ENCODE data around the gene SLC16A10. TPM values are rescaled to one million over a fixed set of nuclear protein-coding genes. Genes with fewer than 3 reads are reported as not detected.

SLC16A10 gene
- total and polyA plus RNA-seq, 2 donors (not counting 3 experiments of a cell fraction or from before 2014, with no cell fraction given) = not detected

- dilution Hi-C loops (cut with MboI; ENCODE audit: extremely low pct_ligation_motif_present, low sequenced_read_pairs) (no loop called here), intact Hi-C loops (cut with micrococcal nuclease) (no loop called here)
- H3K36me3 ChIP-seq (ENCODE audit: control insufficient read depth in 2 of 2, extremely low read depth in 1 of 2, insufficient read depth in 2 of 2, low read length in 2 of 2) = no peaks in the 10 kb centered on the region
- no peak overlapping the region for H2AFZ ChIP-seq (ENCODE audit: low read depth, low read length)
- FAIRE-seq = no peak
- no peak overlapping the region for H3K9ac ChIP-seq (replicated peaks; ENCODE audit: extremely low read depth, insufficient read depth, low read length)
- H3K9me3 ChIP-seq (replicated peaks; ENCODE audit: control insufficient read depth, insufficient read depth, low read length) = no peaks in the 10 kb centered on the region
- H3K4me2 ChIP-seq (ENCODE audit: insufficient read depth, low read length) = no peak overlapping the region
- no peak for DNase-seq (ENCODE audit: low read depth, low spot score)
- no peak overlapping the region for H3K27ac ChIP-seq (ENCODE audit: insufficient read depth, low read depth, low read length)
- ChIA-PET CTCF (no interaction called here), POLR2A (no interaction called here)
- no peaks in the 10 kb centered on the region for H3K9me1 ChIP-seq (replicated peaks; ENCODE audit: control insufficient read depth, extremely low read depth, insufficient read depth, low read length)
- H3K79me2 ChIP-seq (ENCODE audit: control insufficient read depth, insufficient read depth, low read length) = no peaks in the 10 kb centered on the region
- no TSS peak for BruUV-seq (replicated peaks)
- no peak for TF ChIP-seq JUN (IDR thresholded peaks at IDR 0.05; ENCODE audit: borderline replicate concordance, insufficient read depth, insufficient read length, low read depth)
- TF ChIP-seq, protein P1, sequence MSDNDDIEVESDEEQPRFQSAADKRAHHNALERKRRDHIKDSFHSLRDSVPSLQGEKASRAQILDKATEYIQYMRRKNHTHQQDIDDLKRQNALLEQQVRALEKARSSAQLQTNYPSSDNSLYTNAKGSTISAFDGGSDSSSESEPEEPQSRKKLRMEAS (IDR thresholded peaks at IDR 0.05; ENCODE audit: insufficient read depth, insufficient read length) = no peak
- no peak for TF ChIP-seq EZH2 (IDR thresholded peaks at IDR 0.05; ENCODE audit: borderline replicate concordance, low read depth, low read length, severe bottlenecking)
- TF ChIP-seq, protein P2, sequence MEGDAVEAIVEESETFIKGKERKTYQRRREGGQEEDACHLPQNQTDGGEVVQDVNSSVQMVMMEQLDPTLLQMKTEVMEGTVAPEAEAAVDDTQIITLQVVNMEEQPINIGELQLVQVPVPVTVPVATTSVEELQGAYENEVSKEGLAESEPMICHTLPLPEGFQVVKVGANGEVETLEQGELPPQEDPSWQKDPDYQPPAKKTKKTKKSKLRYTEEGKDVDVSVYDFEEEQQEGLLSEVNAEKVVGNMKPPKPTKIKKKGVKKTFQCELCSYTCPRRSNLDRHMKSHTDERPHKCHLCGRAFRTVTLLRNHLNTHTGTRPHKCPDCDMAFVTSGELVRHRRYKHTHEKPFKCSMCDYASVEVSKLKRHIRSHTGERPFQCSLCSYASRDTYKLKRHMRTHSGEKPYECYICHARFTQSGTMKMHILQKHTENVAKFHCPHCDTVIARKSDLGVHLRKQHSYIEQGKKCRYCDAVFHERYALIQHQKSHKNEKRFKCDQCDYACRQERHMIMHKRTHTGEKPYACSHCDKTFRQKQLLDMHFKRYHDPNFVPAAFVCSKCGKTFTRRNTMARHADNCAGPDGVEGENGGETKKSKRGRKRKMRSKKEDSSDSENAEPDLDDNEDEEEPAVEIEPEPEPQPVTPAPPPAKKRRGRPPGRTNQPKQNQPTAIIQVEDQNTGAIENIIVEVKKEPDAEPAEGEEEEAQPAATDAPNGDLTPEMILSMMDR (IDR thresholded peaks at IDR 0.05; ENCODE audit: extremely low read depth in 1 of 2, insufficient read depth in 1 of 2, low read depth in 1 of 2, low read length in 2 of 2) = no peak
- no peak for TF ChIP-seq POLR2A (IDR thresholded peaks at IDR 0.05; ENCODE audit: low read depth, low read length)
- TF ChIP-seq GATA2 (IDR thresholded peaks at IDR 0.05; ENCODE audit: insufficient read depth, insufficient read length, low read depth, low read length) = no peak
- TF ChIP-seq POLR2AphosphoS5 (IDR thresholded peaks at IDR 0.05; ENCODE audit: insufficient read depth, low read depth, low read length) = no peak
- no peak for TF ChIP-seq MYC (IDR thresholded peaks at IDR 0.05; ENCODE audit: low read depth, low read length)
- TF ChIP-seq FOS (IDR thresholded peaks at IDR 0.05; ENCODE audit: borderline replicate concordance, insufficient read depth, low read length) = no peak
- no peak overlapping the region for H3K4me3 ChIP-seq (replicated peaks in 1 of 3; ENCODE audit: insufficient read depth in 1 of 3, low read depth in 1 of 3, low read length in 3 of 3)
- H3K27me3 ChIP-seq (ENCODE audit: control insufficient read depth in 2 of 2, insufficient read depth in 2 of 2, low read length in 2 of 2) = peaks cover 8 to 25% of the 10 kb centered on the region in 2 experiments
- no peaks in the 10 kb centered on the region for H4K20me1 ChIP-seq (replicated peaks; ENCODE audit: control insufficient read depth, extremely low read depth, insufficient read depth, low read length)
- H3K4me1 ChIP-seq (ENCODE audit: control insufficient read depth, extremely low read depth, insufficient read depth, low read length) = no peaks in the 10 kb centered on the region
These were observed 13.0 kb upstream of the SLC16A10 start for GRCh38 chr6:111074311-111074710.

Data from endothelial cell of umbilical vein (primary cell).